Hepatocyte (in vitro differentiated cells): Measurements from ENCODE around the gene ADGRD1.

Experiments used
- CTCF ChIP-seq: fragments of 200-600 bp; sonication (generic); IDR thresholded peaks from 2 replicates; pipeline ENCODE4 v1.5.1; 2016; ENCODE audit warnings: antibody characterized with exemption, mild to moderate bottlenecking; ENCODE audit not compliant: poor library complexity
- EZH2 ChIP-seq: fragments of 200-600 bp; sonication (generic); IDR thresholded peaks from 2 replicates; pipeline ENCODE4 v1.6.1; 2016; ENCODE audit warnings: antibody characterized with exemption, mild to moderate bottlenecking, borderline replicate concordance
- EZH2phosphoT487 ChIP-seq: fragments of 200-600 bp; sonication (generic); IDR thresholded peaks from one replicate; pipeline ENCODE4 v1.6.1; 2018; ENCODE audit warnings: antibody characterized with exemption, mild to moderate bottlenecking, low read depth, moderate library complexity; ENCODE audit not compliant: unreplicated experiment, severe bottlenecking

GRCh38 chr12:131015581-131016337 is 62.1 kb downstream of the ADGRD1 start:
- TF ChIP-seq EZH2, result no peak
- TF ChIP-seq CTCF, result no peak
- TF ChIP-seq EZH2phosphoT487, result no peak
